ENCODE measurements around the gene ADAP1.
"Not testable (repeated sequence)": the region's sequence is repeated elsewhere in the genome, so short reads cannot be mapped to it uniquely, and the experiment has no call there.

ADAP1 gene

DNA sequence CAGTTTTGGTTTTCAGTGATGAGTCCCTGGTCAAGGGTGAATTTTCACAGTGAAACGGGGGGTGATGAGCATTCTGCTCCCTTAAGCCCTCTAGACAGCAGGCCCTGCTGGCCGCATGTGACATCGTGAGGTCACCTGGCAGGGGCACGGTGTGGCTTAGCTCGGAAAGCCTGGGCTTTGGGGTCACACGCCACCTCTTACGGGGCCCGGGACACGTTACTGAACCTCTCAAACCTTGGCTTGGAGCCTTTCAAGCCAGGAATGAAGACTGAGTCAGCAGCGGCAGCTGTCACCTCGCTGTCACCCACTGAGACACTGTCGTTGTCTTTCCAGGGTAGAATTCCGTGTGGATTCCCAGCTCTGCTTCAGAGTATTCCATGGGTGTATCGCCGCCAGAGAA, 74.0 kb downstream of the ADAP1 start:
- no peak for DNase-seq (ENCODE audit: low read depth)

DNA sequence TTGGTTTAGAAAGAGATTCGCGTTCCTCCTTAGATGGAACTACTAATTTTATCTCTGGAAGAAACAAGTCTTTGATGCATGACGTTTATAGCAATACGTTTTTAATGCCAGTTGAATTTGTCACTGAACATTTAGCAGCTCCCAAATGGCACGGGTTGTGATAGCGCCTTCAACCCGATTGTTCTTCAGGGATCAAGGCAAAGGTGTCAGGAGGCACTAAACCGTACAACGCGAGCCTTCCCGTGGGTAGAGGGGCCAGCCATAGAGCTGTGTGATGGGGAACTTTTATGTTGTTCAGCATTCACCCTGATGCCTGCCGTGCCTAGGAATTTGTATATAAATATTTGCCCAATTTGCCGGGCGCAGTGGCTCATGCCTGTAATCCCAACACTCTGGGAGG, 74.8 kb downstream of the ADAP1 start:
- DNase-seq (ENCODE audit: low read depth): no peak

DNA sequence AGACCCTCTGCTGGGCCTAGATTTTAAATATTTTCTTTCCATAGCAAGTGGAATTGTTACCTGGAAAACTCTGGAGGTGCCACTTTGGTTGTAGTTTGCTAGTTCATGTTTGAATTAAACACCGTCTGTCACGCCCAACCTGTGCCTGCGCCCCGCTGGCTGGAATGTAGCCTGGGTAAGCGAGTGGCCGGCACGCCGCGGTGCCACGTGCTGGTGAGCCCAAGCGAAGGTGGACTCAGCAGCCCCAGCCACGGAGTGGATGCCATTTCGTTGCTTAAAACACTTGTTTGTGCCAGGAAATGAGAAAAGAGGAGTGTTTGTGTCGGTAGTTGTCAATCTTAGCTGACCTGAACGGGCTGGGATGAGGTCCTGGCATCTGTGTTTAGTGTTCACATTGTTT, 75.4 kb downstream of the ADAP1 start:
- no peak for DNase-seq (ENCODE audit: low read depth)

DNA sequence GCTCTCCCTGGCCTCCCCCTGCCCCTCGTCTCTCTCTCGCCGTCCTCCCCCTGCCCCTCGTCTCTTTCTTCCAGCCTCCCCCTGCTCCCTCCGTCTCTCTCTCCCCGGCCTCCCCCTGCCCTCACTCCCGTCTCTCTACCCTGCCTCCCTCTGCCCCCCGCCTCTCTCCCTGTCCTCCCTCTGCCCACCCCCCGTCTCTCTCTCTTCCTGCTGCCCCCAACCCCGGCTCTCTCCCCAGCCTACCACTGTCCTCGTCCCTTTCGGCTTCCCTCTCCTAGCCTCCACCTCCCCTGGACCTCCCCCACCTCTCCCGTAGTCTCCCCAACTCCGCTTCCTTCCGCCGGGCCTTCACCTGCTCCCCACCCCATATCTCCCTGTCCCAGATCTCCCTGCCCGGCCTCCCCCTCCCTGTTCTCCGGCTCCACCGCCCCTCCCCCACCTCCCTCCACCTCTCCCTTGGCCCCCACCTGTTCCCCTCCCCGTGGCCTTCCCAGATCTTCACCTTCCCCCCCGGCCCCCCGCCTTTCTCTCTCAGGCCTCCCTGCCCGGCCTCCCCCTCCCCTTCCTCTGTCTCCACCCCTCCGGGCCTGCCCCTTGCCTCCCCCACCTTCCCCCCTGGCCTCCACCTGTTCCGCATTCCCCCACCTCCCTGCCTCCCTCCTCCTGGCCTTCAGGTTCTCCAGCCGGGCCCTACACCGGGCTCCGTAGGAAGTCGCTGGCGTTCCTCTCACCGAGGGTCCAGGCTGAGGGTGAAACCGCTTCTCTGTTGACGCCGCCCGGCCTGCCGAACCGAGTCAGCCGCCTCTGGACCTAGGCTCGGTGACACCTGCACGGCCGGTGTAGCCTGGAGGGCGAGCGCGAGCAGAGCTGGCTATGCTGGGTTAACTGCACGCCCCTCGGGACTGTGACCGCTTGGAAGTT, 76.9 kb downstream of the ADAP1 start:
- DNase-seq (ENCODE audit: low read depth): no peak

DNA sequence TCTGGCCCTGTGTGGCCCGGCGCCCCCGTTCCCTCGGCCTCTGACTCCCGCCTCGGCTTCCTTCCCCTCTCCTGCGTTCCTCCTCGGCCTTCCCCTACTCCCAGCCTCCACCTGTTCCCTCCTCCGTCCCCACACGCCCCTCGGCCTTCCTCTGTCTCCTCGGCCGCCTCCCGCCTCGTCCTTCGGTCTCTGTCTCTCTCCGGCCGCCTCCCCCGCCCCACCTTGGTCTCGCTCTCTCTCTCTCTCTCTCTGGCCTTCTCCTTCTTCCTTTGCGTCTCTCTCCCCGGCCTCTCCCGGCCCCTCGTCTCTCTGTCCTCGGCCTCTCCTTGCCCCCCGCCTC, 77.5 kb downstream of the ADAP1 start:
- DNase-seq (ENCODE audit: low read depth): no peak

DNA sequence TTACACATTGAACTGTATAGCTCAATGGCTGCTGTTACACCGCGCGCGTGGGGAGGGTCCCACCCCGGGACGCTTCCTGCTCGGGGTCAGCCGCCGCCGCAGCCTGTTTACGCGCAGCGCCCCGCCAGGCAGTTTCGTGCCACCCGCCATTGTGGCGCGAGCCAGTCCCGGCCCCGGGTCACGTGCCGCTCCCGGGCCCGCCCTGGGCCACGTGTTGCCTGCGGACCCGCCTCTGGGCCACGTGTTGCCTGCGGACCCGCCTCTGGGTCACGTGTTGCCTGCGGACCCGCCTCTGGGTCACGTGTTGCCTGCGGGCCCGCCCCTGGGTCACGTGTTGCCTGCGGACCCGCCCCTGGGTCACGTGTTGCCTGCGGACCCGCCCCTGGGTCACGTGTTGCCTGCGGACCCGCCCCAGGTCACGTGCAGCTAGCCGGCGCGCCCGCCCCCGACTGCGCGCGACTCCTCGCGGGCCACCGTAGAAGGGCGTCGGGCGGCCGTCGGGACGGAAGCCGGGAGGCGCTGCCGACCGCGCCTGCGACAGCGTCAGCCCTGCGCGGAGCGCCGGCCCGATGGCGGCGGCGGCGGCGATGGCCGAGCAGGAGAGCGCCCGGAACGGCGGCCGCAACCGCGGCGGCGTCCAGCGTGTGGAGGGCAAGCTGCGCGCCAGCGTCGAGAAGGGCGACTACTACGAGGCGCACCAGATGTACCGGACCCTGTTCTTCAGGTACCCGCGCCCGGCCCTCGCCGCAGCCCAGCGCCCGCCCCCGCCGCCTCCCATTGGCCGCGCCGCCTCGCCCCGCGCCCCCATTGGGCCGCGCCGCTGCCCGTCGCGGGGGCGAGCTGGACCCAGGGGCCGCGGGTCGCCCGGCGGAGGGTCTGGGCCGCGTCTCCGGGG, 78.2 kb downstream of the ADAP1 start, which contains the start of gene GET4:
TSS of gene GET4 (plus strand) at position 478 of the 895 bp plus-strand sequence. CDS start at position 570, 92 bp downstream.
- DNase-seq (ENCODE audit: low read depth): peak; percentile 65

DNA sequence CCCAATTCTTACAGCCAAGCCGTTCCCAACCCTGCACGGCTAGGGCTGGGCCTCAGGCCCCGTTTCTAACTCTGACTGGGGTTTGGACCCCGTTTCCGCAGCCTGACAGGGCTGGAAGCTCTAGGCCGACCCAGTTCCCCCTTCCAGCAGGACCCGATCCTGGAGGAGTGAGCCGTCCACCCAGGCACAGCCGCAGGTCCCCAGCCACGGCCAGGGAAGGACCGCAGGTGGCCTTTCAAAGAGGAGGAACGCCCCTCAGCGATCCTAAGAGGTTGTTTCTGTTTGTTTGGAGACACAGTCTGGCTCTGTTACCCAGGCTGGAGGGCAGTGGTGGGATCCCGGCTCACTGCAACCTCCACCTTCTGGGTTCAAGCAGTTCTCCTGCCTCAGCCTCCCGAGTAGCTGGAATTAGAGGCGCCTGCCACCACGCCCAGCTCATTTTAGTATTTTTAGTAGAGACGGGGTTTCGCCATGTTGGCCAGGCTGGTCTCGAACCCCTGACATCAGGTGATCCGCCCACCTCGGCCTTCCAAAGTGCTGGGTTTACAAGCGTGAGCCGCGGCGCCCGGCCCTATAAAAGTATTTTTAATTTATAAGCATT, 78.9 kb downstream of the ADAP1 start:
- DNase-seq (ENCODE audit: low read depth): no peak

DNA sequence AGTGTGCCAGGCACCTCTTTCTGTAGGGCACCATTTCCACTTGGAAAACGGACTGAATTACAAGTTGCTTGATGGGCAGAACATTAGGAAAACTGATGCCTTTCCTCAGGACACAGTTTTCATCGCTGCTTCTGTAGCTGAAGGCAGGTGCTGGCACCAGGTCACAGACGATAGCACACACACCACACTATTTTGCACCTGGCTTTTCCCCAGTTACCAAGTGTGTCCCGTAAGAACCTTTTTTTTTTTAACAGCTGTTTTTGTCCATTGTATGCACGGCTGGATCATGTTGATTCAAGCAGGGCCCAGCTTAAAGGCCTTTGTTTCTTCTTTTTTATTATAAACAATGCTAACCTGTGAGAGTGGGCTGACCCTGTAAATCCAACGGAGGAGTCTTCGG, 79.4 kb downstream of the ADAP1 start:
- DNase-seq (ENCODE audit: low read depth): no peak

DNA sequence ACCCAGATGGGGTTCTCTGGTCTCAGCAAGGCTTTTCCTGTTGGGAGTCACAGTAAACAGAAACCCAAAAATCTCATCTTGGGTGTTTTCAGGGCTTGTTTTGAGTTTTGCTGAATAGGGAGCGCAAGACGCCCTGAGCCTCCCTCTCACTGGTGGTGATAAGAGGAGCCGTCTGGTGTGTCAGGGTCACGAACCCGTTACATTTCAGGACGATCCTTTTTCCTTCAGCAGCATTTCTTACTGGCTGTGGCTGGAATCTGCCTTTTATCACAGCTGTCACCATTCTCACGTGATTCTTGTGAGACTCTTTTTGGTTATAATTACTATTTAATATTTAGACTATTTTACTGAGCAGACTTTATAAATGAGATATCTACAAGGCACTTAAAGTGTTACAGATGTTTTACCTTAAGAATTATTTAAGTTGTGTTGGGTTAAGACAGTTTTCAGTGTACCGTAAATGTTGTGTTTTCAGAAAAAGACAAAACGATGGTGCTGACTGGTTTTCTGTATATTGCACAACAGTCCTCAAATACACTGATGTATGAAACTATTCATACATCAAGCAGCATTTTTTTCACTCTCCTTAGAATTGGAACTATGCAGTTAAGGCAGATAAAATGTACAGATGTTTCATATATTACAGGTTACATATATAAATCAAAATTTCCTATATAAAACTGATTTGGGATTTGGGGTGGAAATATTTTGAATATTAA, 80.3 kb downstream of the ADAP1 start:
- DNase-seq (ENCODE audit: low read depth): no peak

DNA sequence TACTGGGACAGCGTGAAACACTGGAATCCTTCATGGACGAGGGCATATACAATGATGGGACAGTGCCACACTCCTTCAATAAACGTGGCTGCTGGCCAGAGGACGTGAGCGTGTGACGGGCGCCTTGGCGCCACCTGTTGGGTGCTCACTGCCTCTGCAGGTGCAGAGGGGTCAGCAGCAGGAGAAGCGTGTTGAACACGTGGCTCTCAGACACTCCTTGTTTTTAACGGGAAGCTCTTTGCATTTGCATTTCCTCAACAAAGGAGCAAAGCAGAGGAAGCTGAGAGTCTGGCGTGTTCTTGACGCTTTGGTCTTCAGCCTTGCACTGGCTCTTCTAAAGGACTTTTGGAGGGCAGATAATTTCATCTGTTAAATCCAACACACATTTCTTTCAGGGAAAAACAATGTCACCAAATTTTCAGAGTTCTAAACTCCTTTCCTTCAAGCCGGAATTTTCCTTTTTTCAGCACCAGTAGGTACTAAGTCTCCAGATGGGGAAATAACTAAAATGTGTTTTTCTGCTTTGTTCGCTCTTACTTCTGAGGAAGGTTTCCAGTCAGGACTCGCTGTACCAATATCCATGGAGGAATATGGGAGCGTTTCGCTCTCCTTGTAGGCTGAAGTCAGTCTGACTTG, 81.0 kb downstream of the ADAP1 start:
- peak; percentile 19 for DNase-seq (ENCODE audit: low read depth)

DNA sequence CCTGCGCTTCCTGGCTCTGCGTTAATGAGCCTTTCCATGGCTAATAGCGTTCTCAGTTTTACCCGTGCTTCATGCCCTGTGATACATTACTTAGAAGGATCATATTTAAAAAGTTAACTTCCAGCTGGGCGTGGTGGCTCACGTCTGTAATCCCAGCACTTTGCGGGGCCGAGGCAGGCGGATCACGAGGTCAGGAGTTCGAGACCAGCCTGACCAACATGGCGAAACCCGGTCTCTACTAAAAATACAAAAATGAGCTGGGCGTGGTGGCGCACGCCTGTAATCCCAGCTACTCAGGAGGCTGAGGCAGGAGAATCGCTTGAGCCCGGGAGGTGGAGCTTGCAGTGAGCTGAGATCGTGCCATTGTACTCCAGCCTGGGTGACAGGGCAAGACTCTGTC, 81.8 kb downstream of the ADAP1 start:
- DNase-seq (ENCODE audit: low read depth): not testable (repeated sequence)

DNA sequence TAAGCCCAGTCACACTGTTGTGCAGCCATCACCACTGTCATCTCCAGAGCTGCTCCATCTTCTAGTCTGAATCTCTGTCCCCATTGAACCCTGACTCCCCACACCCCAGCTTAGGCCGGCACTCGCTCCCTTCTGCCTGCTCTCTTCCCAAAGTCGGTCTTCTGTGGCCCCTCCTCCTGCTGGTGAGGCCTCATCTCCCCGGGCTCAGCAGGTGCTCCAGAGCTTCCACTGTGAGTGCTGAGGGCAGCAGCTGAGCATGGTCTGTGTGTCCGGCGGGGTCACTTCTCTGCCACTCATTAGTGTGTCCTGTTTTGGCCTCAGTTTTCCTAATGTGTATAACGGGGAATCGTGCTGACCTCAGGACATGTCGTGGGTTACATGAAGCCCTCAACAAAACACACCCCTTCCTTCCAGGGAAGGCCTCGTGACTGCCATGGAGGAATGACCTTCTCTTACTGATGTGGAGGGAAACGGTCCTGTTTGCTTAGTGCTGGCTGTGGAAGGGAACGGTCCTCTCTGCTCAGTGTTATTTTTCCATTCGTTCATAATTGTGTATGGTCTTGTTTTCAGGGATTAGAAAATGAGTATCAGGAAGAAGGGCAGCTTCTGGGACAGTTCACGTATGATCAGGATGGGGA, 82.5 kb downstream of the ADAP1 start:
- no peak for DNase-seq (ENCODE audit: low read depth)

DNA sequence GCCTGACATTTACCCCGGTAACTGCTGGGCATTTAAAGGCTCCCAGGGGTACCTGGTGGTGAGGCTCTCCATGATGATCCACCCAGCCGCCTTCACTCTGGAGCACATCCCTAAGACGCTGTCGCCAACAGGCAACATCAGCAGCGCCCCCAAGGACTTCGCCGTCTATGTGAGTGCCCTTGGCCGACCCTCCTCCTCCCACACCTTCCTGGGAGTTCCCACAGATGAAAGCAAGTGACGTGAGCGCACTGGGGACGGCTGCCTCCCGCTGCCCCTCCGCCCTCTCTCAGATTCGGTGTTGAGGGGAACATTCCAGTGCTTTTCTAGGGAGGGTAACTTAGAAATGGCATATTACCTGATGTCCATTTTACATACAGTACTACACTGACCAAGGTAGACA, 85.1 kb downstream of the ADAP1 start:
- no peak for DNase-seq (ENCODE audit: low read depth)

DNA sequence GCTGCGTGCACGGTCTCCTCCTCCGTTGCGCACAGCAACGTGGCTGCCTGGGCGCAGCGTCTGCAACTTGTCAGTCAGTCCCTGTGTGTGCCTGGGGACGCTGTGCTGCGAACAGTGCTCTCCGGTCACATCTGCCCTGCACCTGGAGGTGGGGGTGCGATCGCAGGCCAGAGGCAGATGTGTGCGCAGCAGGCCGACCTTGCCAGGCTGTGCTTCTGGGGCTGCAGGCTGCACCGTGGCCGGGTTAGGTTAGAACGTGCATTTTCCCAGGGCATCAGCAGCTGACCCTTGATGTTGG, 86.3 kb downstream of the ADAP1 start:
- no peak for DNase-seq (ENCODE audit: low read depth)

DNA sequence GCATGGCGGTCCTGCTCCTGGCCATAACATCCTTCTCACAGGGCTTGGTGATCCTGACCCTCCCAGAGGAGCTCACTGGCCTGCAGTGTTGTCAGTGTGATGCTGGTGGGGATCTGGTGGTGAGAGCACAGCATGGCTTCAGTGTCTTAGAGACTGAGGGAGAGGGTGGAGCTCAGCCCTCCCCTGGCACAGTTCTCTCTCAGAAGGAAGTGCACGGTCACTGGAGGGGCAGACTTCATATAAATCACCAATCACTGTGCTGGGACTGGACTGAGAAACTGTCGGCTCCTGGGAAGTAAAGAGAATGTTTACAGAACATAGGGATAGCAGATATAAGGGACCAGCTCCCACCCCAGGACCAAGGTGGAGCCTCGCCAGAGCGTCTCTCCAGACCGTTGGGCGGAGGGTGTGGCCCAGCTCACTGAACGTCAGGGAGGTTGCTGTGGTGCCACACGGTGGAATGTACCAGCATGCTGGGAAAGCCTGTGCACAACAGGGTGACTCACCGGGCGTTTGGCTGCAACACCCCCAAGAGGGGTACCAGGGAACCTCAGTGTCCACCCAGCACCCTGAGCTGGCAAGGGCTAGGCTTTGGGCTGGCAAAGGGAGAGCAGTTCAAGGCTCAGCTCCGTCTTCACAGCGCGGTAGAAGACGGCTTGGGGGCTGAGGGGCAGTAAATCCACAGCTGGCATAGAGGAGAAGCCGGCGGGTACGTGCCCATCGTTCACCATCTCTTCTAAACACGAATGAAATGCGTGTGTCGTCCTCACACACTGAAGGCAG, 86.9 kb downstream of the ADAP1 start:
- peak; percentile 49 for DNase-seq (ENCODE audit: low read depth)

DNA sequence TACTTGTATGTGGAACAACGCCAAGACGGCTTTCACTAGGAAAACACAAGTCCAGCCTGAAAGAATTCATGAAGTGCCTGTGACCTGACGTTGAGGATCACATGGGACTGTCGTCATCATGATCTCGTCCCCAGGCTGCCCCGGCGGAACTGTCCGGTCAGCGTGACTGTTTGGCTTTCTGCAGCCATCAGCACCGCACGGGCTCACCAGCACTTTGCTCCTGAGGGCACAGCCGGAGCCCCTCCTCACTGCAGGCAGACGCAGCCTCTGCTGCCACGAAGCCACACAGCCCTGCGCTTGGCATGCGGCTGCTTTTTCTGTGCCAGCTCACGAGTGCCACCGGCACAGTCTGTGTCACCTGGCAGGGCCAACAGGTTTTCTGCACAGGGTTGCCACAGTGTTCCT, 87.5 kb downstream of the ADAP1 start:
- peak; percentile 62 for DNase-seq (ENCODE audit: low read depth)

DNA sequence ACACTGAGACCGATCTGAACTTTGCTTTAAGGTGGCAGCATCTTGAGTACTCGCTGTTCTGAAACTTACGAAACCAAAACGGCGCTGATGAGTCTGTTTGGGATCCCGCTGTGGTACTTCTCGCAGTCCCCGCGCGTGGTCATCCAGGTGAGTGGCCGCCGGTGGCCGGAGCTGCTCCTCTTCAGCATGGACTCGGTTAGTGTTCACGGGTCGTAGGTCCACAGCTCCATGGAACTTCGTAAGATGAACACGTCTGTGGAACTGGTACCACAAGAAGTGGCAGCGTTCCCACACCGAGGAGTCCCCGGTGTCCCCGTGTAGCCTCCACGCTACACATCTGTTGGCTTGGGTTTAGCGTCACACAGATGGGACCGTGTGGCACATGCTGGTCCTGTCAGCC, 88.6 kb downstream of the ADAP1 start:
- DNase-seq (ENCODE audit: low read depth): no peak

DNA sequence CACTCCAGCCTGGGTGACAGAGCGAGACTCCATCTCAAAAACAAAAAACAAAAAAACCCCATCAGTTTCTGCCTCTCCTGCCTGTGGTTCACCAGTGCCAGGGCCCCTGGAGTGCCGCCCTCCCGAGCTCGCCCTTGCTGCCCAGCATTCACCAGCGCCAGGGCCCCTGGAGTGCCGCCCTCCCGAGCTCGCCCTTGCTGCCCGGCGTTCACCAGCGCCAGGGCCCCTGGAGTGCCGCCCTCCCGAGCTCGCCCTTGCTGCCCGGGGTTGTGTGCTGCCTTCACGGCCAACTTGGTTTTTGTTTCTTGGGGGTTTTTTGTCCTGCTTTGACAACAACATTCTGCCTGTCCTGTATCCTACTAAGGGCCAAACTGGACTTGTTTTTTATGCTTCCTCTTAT, 91.4 kb downstream of the ADAP1 start:
- no peak for DNase-seq (ENCODE audit: low read depth)

DNA sequence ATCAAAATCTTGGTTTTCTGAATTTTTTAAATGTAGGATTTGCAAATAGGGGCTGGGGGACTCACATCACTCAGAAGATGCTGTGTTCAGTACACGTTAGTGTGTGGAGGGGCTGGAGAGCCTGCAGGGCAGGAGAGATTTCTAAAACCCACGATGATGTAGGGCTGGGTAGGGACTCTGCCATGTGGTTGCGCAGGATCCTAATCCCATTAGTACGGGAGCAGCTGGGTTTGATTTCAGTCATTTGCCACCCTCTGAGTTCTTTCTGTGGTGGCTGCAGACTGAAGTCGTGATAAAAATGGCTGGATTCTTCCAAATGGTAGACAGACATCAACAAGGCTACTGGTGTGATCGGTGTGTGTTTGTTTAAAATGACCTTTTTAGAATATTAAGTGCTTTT, 92.3 kb downstream of the ADAP1 start:
- DNase-seq (ENCODE audit: low read depth): no peak

DNA sequence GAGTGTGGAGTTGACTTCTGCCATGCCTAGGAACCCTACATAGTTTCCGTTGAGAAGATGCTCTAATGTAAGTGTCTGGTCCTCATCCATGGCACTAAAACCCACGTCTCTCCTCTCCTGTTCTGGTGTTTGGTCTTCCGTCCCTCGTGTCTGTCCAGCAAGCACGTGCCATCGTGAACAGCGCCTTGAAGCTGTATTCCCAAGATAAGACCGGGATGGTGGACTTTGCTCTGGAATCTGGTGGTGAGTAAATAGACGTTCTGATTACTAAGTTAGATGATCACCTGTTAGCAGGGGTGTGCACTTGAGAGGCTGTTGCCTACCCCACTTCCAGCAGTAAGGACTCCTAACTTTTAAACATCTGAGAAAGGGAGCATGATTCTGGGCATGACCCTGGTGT, 93.3 kb downstream of the ADAP1 start:
- no peak for DNase-seq (ENCODE audit: low read depth)
